Endothelial cell of umbilical vein (primary cell): ENCODE results near the gene MYCBP. TPM values are rescaled to one million over a fixed set of nuclear protein-coding genes. Genes with fewer than 3 reads are reported as not detected.

Experiments
- BruUV-seq: library from RNA; stranded (reverse); fragments of 400-500 nt; replicated peaks from 2 replicates; lab custom pipeline; 2021; lab: Mats Ljungman, UMichigan
- CTCF ChIA-PET: fragments of 300-600, 350-600 bp; sonication (Branson Sonifier 250); formaldehyde crosslinking; loops from one replicate; lab custom pipeline; 2021; ENCODE audit warnings: antibody characterized with exemption, inconsistent platforms; lab: Charles Lee
- POLR2A ChIA-PET: fragments of 300-600, 350-600 bp; sonication (Branson Sonifier 250); formaldehyde crosslinking; loops from one replicate; lab custom pipeline; 2021; ENCODE audit warnings: antibody characterized with exemption, inconsistent platforms; lab: Charles Lee
- DNase-seq: peaks from one replicate; pipeline ENCODE4 v3.0.0-alpha.2; 2011; ENCODE audit warnings: low read depth, low spot score
- FAIRE-seq: peaks from 2 replicates; lab custom pipeline; 2011; peaks lifted over from hg19 to GRCh38; lab: Jason Lieb, UNC
- H2AFZ ChIP-seq: 2 replicates; pipeline ENCODE4 v1.6.0; 2012; ENCODE audit warnings: low read depth, low read length, control low read depth, inconsistent platforms
- H3K27ac ChIP-seq: 2 replicates; pipeline ENCODE4 v1.5.1; 2011; ENCODE audit warnings: low read depth, mild to moderate bottlenecking, control low read depth, low read length, moderate library complexity; ENCODE audit not compliant: insufficient read depth
- H3K27me3 ChIP-seq, 2 experiments: 2 replicates each; pipeline versions ENCODE4 v1.6.0 to v1.6.1; 2011; ENCODE audit warnings: low read length in 2 of 2, mixed read lengths in 1 of 2; ENCODE audit not compliant: control insufficient read depth in 2 of 2, insufficient read depth in 2 of 2
- H3K36me3 ChIP-seq, 2 experiments: 2 replicates in 1 of 2; 3 replicates in 1 of 2; pipeline ENCODE4 v1.5.1; 2011; ENCODE audit warnings: low read length in 2 of 2, mild to moderate bottlenecking in 1 of 2, moderate library complexity in 1 of 2; ENCODE audit not compliant: control insufficient read depth in 2 of 2, insufficient read depth in 2 of 2; ENCODE audit errors: extremely low read depth in 1 of 2
- H3K4me1 ChIP-seq: 3 replicates; pipeline ENCODE4 v1.5.1; 2011; ENCODE audit warnings: mild to moderate bottlenecking, low read length; ENCODE audit not compliant: control insufficient read depth, insufficient read depth; ENCODE audit errors: extremely low read depth
- H3K4me2 ChIP-seq: 2 replicates; pipeline ENCODE4 v1.6.1; 2011; ENCODE audit warnings: low read length, control low read depth, mixed read lengths; ENCODE audit not compliant: insufficient read depth
- H3K4me3 ChIP-seq, 3 experiments: fragments of 200-600 bp in 1 of 3; sonication (generic), shearing (Covaris generic) in 1 of 3; replicated peaks in 1 of 3; 2 replicates each; pipeline ENCODE4 v1.5.1; 2011 to 2016; ENCODE audit warnings: control low read depth in 3 of 3, low read length in 3 of 3, mild to moderate bottlenecking in 2 of 3, inconsistent platforms in 1 of 3, low read depth in 1 of 3, moderate library complexity in 1 of 3; ENCODE audit not compliant: insufficient read depth in 1 of 3
- H3K79me2 ChIP-seq: 2 replicates; pipeline ENCODE4 v1.6.0; 2012; ENCODE audit warnings: low read length, inconsistent platforms; ENCODE audit not compliant: control insufficient read depth, insufficient read depth
- H3K9ac ChIP-seq: replicated peaks from 2 replicates; pipeline ENCODE3; 2011; ENCODE audit warnings: low read length, control low read depth; ENCODE audit not compliant: insufficient read depth; ENCODE audit errors: extremely low read depth
- H3K9me1 ChIP-seq: replicated peaks from 3 replicates; pipeline ENCODE4 v1.6.0; 2011; ENCODE audit warnings: mild to moderate bottlenecking, low read length; ENCODE audit not compliant: control insufficient read depth, insufficient read depth; ENCODE audit errors: extremely low read depth
- H3K9me3 ChIP-seq: replicated peaks from 2 replicates; pipeline ENCODE4 v1.5.1; 2012; ENCODE audit warnings: low read length, inconsistent platforms; ENCODE audit not compliant: control insufficient read depth, insufficient read depth
- H4K20me1 ChIP-seq: replicated peaks from 2 replicates; pipeline ENCODE3; 2011; ENCODE audit warnings: mild to moderate bottlenecking, low read length; ENCODE audit not compliant: control insufficient read depth, insufficient read depth; ENCODE audit errors: extremely low read depth
- CTCF ChIP-seq, 2 donors: IDR thresholded peaks; 1 replicate in 1 of 2; 2 replicates in 1 of 2; pipeline ENCODE4 v1.5.1; 2011; ENCODE audit warnings: low read length in 2 of 2, mild to moderate bottlenecking in 2 of 2, moderate library complexity in 2 of 2, control low read depth in 1 of 2, inconsistent platforms in 1 of 2, low read depth in 1 of 2; ENCODE audit not compliant: insufficient read depth in 1 of 2; ENCODE audit errors: extremely low read depth in 1 of 2
- EZH2 ChIP-seq: IDR thresholded peaks from 2 replicates; pipeline ENCODE4 v1.6.1; 2012; ENCODE audit warnings: borderline replicate concordance, low read depth, mild to moderate bottlenecking, moderate library complexity, low read length, inconsistent platforms; ENCODE audit not compliant: severe bottlenecking
- FOS ChIP-seq: IDR thresholded peaks from 2 replicates; pipeline ENCODE4 v1.6.1; 2011; ENCODE audit warnings: mild to moderate bottlenecking, low read length, moderate library complexity, borderline replicate concordance; ENCODE audit not compliant: insufficient read depth
- GATA2 ChIP-seq: IDR thresholded peaks from 2 replicates; pipeline ENCODE4 v1.7.0; 2011; ENCODE audit warnings: low read depth, mild to moderate bottlenecking, moderate library complexity, mixed read lengths, low read length; ENCODE audit not compliant: insufficient read length, insufficient read depth
- JUN ChIP-seq: IDR thresholded peaks from 2 replicates; pipeline ENCODE4 v1.6.1; 2011; ENCODE audit warnings: borderline replicate concordance, low read depth; ENCODE audit not compliant: insufficient read length, insufficient read depth
- MYC ChIP-seq: IDR thresholded peaks from one replicate; pipeline ENCODE4 v1.6.1; 2011; ENCODE audit warnings: mild to moderate bottlenecking, low read depth, low read length
- POLR2A ChIP-seq: IDR thresholded peaks from 2 replicates; pipeline ENCODE4 v1.6.1; 2012; ENCODE audit warnings: low read depth, mild to moderate bottlenecking, control low read depth, low read length
- POLR2AphosphoS5 ChIP-seq: IDR thresholded peaks from 2 replicates; pipeline ENCODE4 v1.6.1; 2012; ENCODE audit warnings: low read depth, mild to moderate bottlenecking, control low read depth, low read length, moderate library complexity; ENCODE audit not compliant: insufficient read depth
- dilution Hi-C: fragments of 300-500 bp; cut with MboI; formaldehyde crosslinking; loops from one replicate; pipeline ENCODE4 v1.15.0; 2019; ENCODE audit warnings: low sequenced_read_pairs; ENCODE audit not compliant: extremely low pct_ligation_motif_present
- intact Hi-C: fragments of 100-400 bp; cut with micrococcal nuclease; formaldehyde crosslinking; loops from one replicate; pipeline ENCODE4 v1.10.0; 2022
- polyA plus RNA-seq, 4 experiments: library from polyadenylated mRNA; depleted of rRNA in 3 of 4; stranded (reverse) in 3 of 4; unstranded in 1 of 4; fragments of >200 nt; gene quantifications; 2 replicates each; pipeline versions ENCODE4 v1.2.1 to v1.2.3, GENCODE V29; 2011 to 2012; ENCODE audit warnings: missing spikeins in 1 of 4
- total RNA-seq: library from RNA; stranded (reverse); gene quantifications from 2 replicates; pipeline ENCODE4 v1.2.3, GENCODE V29; 2021
- TF ChIP-seq, protein P1 (sequence below): IDR thresholded peaks from 2 replicates; pipeline ENCODE4 v1.6.1; 2011; ENCODE audit not compliant: insufficient read depth, insufficient read length

The MYCBP gene
- total and polyA plus RNA-seq, 2 donors (not counting 3 experiments of a cell fraction or from before 2014, with no cell fraction given) = 9.5 to 23.1 TPM

DNA sequence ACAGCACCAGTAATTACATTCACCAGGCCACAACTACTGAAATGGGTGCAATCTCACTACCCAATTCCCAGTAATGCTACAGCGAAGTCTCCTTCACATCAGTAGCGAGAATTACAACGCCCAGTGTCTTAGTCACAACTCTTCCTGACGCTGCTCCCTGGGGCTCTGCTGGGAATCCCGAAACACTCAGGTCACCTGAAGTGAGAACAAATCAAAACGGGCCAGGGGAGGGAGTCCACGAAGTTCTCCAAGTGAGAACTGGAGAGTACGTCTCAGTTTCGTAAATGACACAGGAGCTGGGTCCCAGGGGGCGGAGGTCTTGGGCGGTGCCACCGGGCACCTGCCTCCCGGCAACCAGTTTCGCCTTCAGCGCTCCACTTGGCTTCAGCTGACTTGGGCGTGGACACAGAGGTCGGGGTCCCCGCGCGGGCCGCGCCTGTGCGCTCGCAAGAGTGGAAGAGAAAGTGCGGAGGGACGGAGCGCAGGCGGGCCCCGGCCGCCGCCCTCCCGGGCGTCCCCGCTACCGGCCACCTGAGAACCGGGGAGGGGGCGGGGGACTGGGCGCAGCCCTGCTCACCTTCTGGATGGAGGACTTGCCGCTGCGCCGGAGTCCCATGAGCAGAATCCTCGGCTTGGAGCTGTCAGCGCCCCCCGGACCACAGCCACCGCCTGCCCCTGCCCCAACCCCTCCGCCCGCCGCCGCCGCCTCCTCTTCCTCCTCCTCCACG, 14.2 kb downstream of the MYCBP start:
- intact Hi-C loops = loop anchor here (1.0 to 10.0 kb wide), 5 partner anchors 14 to 346 kb away; partner anchors contain the start of genes AKIRIN1, MACF1, MYCBP and NDUFS5
- dilution Hi-C loops = no loop called here
- no TSS peak for BruUV-seq

More for the DNA sequence above, 14.2 kb downstream of the MYCBP start:
- no peaks in the 10 kb centered on the region for H3K9me1 ChIP-seq
- no peaks in the 10 kb centered on the region for H3K9me3 ChIP-seq
- ChIA-PET POLR2A (no interaction called here), CTCF (interaction anchor here (1.0 to 1.2 kb wide), 2 partner anchors 13 to 233 kb away, joined by 3 to 4 read pairs; no protein-coding TSS in a partner anchor)
- H3K4me3 ChIP-seq = peak overlapping the region; percentile 74 to 88 (median 76)
- TF ChIP-seq GATA2 (no peak), EZH2 (no peak), JUN (no peak), POLR2A (no peak), FOS (no peak), CTCF (IDR thresholded peaks at IDR 0.05; ENCODE audit: extremely low read depth in 1 of 2, insufficient read depth in 1 of 2, low read depth in 1 of 2, low read length in 2 of 2) (no peak), MYC (no peak), POLR2AphosphoS5 (no peak)
- TF ChIP-seq, protein P1, sequence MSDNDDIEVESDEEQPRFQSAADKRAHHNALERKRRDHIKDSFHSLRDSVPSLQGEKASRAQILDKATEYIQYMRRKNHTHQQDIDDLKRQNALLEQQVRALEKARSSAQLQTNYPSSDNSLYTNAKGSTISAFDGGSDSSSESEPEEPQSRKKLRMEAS = no peak
- H3K36me3 ChIP-seq = peaks cover 6 to 12% of the 10 kb centered on the region in 2 experiments
- H3K9ac ChIP-seq = peak overlapping the region; percentile 59
- peaks cover 19% of the 10 kb centered on the region for H3K79me2 ChIP-seq
- peak; percentile 46 for DNase-seq
- FAIRE-seq = no peak
- peak overlapping the region; percentile 18 for H2AFZ ChIP-seq
- H3K4me1 ChIP-seq = peaks cover 5% of the 10 kb centered on the region
- peak overlapping the region; percentile 49 for H3K4me2 ChIP-seq
- H3K27ac ChIP-seq = peak overlapping the region; percentile 30
- H4K20me1 ChIP-seq = no peaks in the 10 kb centered on the region
- no peaks in the 10 kb centered on the region for H3K27me3 ChIP-seq
